IMR-90 (cell line): ENCODE results near the gene TEC.
A peak's percentile ranks its signal among the peaks of the same experiment; 100 is the strongest.

ENCODE experiments used
- CTCF ChIP-seq: conservative IDR thresholded peaks from 2 replicates; pipeline ENCODE4 v1.5.1; 2012; ENCODE audit warnings: mild to moderate bottlenecking, low read depth, low read length, improper control_type of control experiment
- ELK1 ChIP-seq: fragments of 150-350 bp; IDR thresholded peaks from 2 replicates; pipeline ENCODE4 v1.6.1; 2016; ENCODE audit warnings: low read depth, mild to moderate bottlenecking, low read length, moderate library complexity, borderline replicate concordance
- POLR2A ChIP-seq: IDR thresholded peaks from 2 replicates; pipeline ENCODE4 v1.6.1; 2012; ENCODE audit warnings: mild to moderate bottlenecking, low read depth, low read length

- TF ChIP-seq CTCF (peak; percentile 44), POLR2A (no peak), ELK1 (no peak)
Observed at GRCh38 chr4:48109413-48110263, 160.0 kb downstream of the TEC start.
